HG03066 (cell line): ENCODE data around the gene ZDHHC16.
"Not testable (repeated sequence)": the region's sequence is repeated elsewhere in the genome, so short reads cannot be mapped to it uniquely, and the experiment has no call there.

ENCODE experiments used
- ATAC-seq: cut with Tn5 transposase; IDR thresholded peaks from one replicate; pipeline ENCODE4 v1.9.1; 2021; ENCODE audit warnings: low read depth; ENCODE audit not compliant: unreplicated experiment

The ZDHHC16 gene

DNA sequence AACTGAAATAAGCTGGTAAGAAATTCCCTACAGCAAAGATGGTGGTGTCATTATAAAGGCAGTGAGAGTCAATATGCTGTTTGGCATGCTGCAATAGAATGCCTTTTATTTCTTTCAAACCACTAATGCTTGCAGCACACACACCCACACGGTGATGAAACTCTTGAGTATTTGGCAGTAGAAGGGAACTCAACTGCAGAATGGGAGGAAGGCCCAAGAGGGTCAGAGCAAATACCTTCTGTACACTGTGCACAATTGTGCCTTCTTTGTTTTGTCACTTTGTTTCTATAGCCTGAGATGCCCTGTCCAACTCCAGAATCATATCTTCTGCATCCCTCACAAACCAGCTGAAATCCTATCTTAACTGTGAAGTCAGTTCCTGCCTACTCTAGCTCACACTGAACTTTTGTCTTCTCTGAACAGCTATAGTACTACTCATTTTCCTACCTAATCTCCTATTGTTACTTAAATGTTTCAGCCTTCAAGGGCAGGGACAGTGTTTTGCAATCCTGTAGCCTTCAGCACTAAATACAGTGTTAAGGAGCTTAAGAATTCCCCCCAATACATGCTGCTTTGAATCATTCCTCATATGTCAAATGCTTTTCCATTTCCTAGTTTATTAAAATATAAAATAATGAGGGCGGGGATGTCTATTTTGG lies 30.1 kb downstream of the ZDHHC16 start:
- no peak for ATAC-seq

DNA sequence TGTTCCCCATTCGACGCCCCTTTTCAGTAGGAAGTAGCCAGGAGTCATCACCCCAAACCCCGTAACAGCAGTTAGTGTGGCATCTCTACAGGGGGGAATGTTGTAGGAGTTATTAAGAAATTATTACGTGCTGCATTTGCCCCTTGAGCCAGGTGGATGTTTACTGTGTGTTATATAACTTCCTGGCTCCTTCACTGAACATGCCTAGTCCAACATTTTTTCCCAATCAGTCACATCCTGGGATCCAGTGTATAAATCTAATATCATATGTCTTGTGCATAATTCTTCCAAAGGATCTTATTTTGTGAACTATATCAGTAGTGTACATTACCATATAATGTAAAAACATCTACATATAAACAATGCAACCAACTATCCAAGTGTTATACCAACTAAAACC lies 33.4 kb downstream of the ZDHHC16 start:
- ATAC-seq: not testable (repeated sequence)

DNA sequence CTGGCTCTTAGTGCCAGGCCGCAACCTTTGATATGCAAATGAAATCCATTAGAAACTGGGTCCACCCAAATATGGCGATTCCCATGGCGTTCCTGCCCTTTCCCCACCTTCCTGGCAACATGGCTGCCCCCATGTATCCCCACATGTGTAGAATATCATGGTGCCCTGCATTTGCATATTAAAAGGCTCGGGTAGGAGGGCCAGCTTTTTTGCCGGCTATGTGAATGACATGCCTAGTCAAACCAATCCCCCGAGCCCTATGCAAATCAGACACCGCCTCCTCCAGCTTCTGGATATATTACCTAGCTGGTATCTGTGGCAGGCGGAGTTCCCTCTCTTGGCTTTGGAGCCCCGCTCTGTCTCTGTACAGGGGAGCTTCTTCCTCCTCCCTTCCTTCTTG lies 34.0 kb downstream of the ZDHHC16 start:
- ATAC-seq: no peak

GRCh38 chr10:97481071-97481470 lies 35.1 kb downstream of the ZDHHC16 start:
- ATAC-seq: no peak

DNA sequence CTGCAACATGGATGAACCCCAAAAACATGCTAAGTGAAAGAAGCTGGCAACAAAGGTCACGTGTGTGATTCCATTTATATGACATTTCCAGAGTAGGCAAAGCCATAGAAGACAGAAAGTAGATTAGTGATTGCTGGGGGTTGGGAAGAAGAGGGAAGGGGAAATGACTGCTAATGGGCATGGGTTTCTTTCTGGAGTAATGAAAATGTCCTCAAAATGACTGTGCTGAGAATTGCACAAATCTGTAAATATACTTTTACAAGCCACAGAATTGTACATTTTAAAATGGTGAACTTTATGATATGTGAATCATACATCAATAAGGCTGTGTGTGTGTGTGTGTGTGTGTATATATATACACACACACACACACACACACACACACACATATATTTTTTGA lies 36.4 kb downstream of the ZDHHC16 start:
- no peak for ATAC-seq

GRCh38 chr10:97483506-97483905 lies 37.5 kb downstream of the ZDHHC16 start:
- no peak for ATAC-seq

DNA sequence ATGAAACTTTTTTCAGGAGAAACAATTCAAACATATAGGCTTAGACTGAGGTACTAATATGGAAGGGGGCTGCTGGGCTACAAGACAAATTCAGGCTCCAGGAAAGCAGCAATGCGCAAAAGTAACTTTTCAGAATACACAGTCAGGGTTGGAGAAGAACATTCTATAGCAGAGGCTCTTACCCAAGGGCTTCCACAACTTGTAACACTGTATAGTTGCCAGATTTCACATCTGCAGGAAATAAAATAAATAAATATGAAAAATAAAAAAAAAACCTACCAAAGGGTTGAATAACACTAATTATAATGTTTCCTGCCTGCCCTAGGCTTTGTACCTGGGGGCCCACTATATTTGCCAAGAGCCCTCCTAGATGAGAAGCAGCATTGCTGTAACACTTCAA lies 37.9 kb downstream of the ZDHHC16 start:
- no peak for ATAC-seq

- no peak for ATAC-seq
These were observed 39.8 kb downstream of the ZDHHC16 start for GRCh38 chr10:97485647-97486281.

DNA sequence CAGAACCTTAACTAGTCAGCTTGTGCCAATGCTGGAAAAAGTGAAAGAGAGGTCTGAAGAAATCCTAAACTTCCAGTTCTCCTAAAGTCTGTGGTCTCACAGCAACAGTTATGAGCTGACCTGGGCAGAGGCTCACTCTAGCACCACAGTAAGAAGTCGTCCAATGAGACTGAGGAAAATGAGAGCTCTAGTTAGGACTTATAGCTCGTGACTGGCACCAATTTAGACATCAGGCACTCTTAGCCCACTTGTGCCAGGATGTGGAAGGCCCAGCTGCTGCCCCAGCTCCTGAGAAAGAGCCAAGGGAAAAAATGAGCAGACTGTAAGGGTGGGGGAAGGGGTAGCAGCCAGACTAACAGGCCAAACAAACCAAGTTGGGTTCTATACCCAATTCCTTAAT lies 44.6 kb downstream of the ZDHHC16 start:
- no peak for ATAC-seq

GRCh38 chr10:97494151-97494550 lies 48.2 kb downstream of the ZDHHC16 start:
- no peak for ATAC-seq

DNA sequence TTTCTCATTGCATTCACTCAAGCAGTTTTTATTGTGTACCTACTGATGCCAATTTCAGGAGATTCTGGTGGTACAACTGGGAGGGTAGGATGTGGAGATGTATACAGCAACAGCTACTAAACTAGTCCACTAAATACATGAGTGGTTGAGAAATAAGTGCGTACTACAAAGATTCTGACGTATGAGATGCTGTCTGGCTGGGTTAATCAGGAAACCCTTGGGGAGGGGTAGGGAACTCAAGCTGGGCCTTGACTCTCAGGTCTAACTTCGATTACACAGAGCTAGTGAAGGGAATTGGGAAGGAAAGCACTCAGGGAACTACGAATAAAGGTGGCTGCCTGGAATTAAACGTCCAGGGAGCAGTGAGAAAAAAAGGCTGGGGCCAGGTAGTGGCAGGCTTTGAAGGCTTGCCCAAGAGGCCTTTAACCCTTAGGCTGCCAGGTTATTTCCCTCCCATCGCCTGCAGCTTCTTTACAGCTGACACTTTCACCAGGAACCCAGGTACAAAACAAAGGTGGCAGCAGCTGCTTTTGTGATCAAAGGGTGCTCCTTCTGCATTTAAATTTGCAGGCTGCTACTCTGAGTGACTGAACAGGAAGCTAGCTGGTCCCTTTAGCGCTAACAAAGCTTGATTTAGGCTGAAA lies 49.0 kb downstream of the ZDHHC16 start:
- no peak for ATAC-seq

GRCh38 chr10:97497572-97498075 lies 51.6 kb downstream of the ZDHHC16 start:
- ATAC-seq: peak; percentile 36

- peak; percentile 91 for ATAC-seq
These were observed 52.3 kb downstream of the ZDHHC16 start, which contains the start of gene MMS19 for GRCh38 chr10:97498076-97498840. Gene MMS19, minus strand, starts transcription at chr10:97498422. Its CDS starts 38 bp downstream, at chr10:97498384.

DNA sequence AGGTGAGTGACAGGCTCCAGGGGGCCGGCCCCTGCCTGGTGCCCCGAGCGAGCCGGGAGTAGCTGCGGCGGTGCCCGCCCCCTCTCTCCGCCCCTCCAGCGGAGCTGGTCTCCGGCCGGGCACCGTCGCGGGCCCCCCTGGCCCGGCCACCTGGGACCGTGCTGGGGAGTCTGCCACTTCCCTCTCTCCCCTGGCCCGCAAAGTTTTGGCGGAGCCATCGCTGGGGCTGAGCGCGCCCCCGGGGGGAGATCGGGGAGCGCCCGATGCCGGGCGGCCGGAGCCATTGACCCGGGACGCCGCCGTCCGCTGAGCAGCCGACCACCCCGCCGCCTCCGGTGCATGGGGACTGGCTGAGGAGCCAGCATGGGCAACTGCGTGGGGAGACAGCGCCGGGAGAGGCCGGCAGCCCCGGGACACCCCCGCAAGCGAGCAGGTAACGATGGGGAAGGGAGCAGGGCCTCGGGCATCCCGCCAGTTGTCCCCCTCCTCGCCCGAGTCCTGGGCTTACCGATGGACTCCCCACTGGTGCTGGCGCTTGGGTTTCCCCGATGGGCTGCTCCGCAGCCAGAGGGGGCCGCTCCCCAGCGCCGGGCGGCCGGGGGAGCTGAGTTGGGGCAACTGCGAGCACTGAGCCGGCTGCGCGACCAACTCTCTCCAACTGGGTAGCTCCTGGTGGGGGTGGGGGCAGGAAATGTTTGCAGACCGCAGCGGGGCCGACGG lies 53.0 kb downstream of the ZDHHC16 start, which contains the start of gene UBTD1:
UBTD1 (plus strand) TSS at position 84 of the 720 bp plus-strand sequence; CDS start at position 364, 280 bp downstream.
- peak; percentile 3 for ATAC-seq

DNA sequence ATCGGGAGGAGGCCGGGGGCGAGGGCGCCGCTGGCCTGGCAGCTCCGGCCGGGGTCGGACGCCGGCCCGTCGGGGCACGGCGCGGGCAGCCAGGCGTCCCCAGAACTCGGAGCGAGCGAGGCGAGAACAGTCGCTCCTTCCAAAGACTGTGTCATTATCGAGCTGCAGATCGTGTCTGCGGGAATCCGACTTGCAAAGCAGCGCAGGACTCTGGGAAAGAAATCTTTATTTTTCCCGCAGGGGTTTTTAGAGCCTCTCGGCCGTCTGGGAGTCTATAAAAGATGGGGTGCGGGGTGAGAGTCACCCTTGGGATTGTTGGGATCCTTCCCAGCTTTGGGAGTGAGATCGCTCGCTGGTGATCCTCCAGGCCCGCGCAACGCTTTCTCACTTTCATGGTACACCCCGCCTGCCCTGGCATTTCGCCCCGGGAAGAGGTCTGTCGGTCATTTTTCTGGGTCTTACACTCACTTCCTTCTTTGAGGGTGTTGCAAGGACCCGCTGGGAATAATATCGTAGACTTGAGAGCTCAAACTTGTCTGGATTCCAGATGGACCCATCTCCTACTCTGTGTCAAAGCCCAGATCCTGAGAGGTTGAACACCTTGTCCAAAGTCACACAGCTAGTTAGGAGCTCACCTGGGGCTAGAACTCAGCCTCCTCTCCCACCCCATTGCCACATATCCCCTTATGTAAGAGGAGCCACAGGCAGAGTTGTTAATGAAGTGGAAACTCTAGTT lies 53.8 kb downstream of the ZDHHC16 start:
- no peak for ATAC-seq

- ATAC-seq: no peak
These were observed 54.3 kb downstream of the ZDHHC16 start for GRCh38 chr10:97500297-97500575.

DNA sequence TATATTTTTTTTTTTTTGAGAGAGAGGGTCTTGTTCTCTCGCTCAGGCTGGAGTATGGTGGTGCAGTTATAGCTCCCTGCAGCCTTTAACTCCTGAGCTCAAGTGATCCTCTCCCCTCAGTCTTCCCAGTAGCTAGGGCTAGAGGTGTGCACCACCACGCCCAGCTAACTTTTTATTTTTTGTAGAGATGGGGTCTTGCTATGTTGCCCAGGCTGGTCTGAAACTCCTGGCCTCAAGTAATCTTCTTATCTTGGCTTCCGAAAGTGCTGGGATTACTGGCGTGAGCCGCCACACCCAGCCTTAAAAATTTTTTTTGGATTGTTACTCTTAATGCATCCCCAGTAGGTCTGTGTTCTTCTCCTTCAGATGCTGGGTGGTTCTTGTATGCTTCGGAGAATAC lies 56.9 kb downstream of the ZDHHC16 start:
- ATAC-seq: no peak

GRCh38 chr10:97503406-97503805 lies 57.4 kb downstream of the ZDHHC16 start:
- ATAC-seq: no peak

DNA sequence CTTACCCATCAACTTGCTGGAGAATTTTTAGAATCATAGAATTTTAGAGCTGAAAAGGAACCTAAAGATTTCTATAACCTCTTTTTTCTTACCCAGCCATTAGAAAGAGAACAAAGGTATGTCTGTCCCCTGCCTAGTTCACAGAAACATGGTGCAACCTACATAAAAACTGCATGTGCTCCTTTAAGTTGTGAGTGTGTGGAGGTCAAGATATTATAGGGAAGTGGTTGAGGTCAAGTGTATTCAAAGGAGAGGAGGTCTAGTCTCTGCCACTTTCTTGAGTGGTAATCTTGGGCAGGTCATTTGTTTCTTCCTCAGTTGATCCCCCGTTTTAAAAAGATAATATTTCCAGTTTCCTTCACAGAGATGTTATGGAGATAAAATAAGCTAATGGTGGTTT lies 59.2 kb downstream of the ZDHHC16 start:
- ATAC-seq: no peak
